ENCODE data around the gene C7orf57. TPM values are rescaled to one million over a fixed set of nuclear protein-coding genes. Genes with fewer than 3 reads are reported as not detected.

Gene C7orf57
- polyA plus RNA-seq, 1 of the 3 experiments (the other 2 are of a cell fraction), result 0.41 TPM

DNA sequence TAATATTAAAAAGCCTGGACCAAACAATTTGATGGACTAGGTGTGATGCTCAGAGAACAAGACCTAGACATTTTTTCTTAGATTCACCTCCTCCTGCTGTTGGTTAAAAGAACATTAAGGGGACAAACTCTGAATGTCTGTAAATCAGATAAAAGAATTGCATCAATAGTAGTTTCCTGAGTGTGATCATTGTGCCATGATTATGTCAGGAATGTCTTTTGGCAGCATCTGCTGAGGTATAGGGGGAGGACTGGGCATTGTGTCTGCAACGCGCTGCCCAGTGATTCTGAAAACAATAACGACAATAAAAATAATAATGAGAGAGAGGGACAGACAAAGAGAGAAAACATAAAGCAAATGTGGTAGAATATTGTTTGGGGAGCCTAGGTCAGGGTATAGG, 6.9 kb downstream of the C7orf57 start:
- Histone ChIP-seq H3K9ac (peak overlapping the region; percentile 54), H3K36me3 (replicated peaks in 1 of 2; ENCODE audit: control insufficient read depth in 1 of 2, insufficient read depth in 2 of 2, low read length in 1 of 2) (no peaks in the 10 kb centered on the region), H3F3A (replicated peaks; ENCODE audit: insufficient read depth) (peaks cover 20% of the 10 kb centered on the region), H3K4me2 (peak overlapping the region; percentile 46), H3K27me3 (ENCODE audit: insufficient read depth) (no peaks in the 10 kb centered on the region), H2AFZ (ENCODE audit: low read depth) (peak overlapping the region; percentile 41; the same call in 1 of the 2 replicates), H3K27ac (ENCODE audit: low read depth in 2 of 2, low read length in 1 of 2) (peak overlapping the region; percentile 43 to 87; a peak in 3 of 4 replicates), H3K4me3 (ENCODE audit: low read depth in 2 of 2, low read length in 1 of 2) (peak overlapping the region in 1 of 2 experiments; percentile 6; a peak in 1 of 4 replicates), H3K4me1 (ENCODE audit: control insufficient read depth in 1 of 2, insufficient read depth in 2 of 2, low read depth in 1 of 2, low read length in 1 of 2) (peaks cover 2 to 25% of the 10 kb centered on the region in 2 experiments; a peak in 3 of 4 replicates), H3K9me2 (no peaks in the 10 kb centered on the region), H4K20me1 (ENCODE audit: insufficient read depth) (no peaks in the 10 kb centered on the region), H3K79me2 (ENCODE audit: insufficient read depth) (no peaks in the 10 kb centered on the region), H3K9me3 (no peaks in the 10 kb centered on the region)
- WGBS (ENCODE audit: low lambda C conversion rate), result 9% methylated on average over 3 of the region's 3 CpGs
- CTCF ChIA-PET, result interaction anchor here (1.0 kb wide), 1 partner anchor 68 kb away, joined by 3 read pairs; no protein-coding TSS in a partner anchor
- POLR2A ChIA-PET, result interaction anchor here (1.3 kb wide), 1 partner anchor 67 kb away, joined by 3 read pairs; no protein-coding TSS in a partner anchor
- no peak for DNase-seq
- TF ChIP-seq, protein P1, sequence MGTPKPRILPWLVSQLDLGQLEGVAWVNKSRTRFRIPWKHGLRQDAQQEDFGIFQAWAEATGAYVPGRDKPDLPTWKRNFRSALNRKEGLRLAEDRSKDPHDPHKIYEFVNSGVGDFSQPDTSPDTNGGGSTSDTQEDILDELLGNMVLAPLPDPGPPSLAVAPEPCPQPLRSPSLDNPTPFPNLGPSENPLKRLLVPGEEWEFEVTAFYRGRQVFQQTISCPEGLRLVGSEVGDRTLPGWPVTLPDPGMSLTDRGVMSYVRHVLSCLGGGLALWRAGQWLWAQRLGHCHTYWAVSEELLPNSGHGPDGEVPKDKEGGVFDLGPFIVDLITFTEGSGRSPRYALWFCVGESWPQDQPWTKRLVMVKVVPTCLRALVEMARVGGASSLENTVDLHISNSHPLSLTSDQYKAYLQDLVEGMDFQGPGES (IDR thresholded peaks at IDR 0.05; ENCODE audit: low read depth, low read length), result no peak
- TF ChIP-seq, protein P2, sequence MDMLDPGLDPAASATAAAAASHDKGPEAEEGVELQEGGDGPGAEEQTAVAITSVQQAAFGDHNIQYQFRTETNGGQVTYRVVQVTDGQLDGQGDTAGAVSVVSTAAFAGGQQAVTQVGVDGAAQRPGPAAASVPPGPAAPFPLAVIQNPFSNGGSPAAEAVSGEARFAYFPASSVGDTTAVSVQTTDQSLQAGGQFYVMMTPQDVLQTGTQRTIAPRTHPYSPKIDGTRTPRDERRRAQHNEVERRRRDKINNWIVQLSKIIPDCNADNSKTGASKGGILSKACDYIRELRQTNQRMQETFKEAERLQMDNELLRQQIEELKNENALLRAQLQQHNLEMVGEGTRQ (IDR thresholded peaks at IDR 0.05; ENCODE audit: borderline replicate concordance, low read depth, low read length), result no peak
- no peak for TF ChIP-seq RFX5 (IDR thresholded peaks at IDR 0.05; ENCODE audit: low read length)
- TF ChIP-seq, protein P3, sequence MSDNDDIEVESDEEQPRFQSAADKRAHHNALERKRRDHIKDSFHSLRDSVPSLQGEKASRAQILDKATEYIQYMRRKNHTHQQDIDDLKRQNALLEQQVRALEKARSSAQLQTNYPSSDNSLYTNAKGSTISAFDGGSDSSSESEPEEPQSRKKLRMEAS (IDR thresholded peaks at IDR 0.05; ENCODE audit: low read depth), result peak; percentile 36
- TF ChIP-seq MEF2A (IDR thresholded peaks at IDR 0.05; ENCODE audit: borderline replicate concordance, low read depth), result no peak
- TF ChIP-seq NRF1 (IDR thresholded peaks at IDR 0.05; ENCODE audit: low read depth, low read length), result no peak
- TF ChIP-seq JUND (IDR thresholded peaks at IDR 0.05), result peak; percentile 57; the same call in 1 of the 2 replicates
- TF ChIP-seq USF1 (IDR thresholded peaks at IDR 0.05; ENCODE audit: borderline replicate concordance, low read depth), result no peak
- no peak for TF ChIP-seq YY1 (IDR thresholded peaks at IDR 0.05; ENCODE audit: low read depth)
- TF ChIP-seq EP300 (IDR thresholded peaks at IDR 0.05; ENCODE audit: borderline replicate concordance in 1 of 2, low read depth in 1 of 2, low read length in 1 of 2), result peak in 1 of 2 experiments; percentile 35; a peak in 1 of 4 replicates
- no peak for TF ChIP-seq FOXJ3 (CRISPR knock-in tag; IDR thresholded peaks at IDR 0.05)
- peak; percentile 40; the same call in 1 of the 2 replicates for TF ChIP-seq FOSL2 (IDR thresholded peaks at IDR 0.05; ENCODE audit: borderline replicate concordance, low read depth)
- TF ChIP-seq, protein P4, sequence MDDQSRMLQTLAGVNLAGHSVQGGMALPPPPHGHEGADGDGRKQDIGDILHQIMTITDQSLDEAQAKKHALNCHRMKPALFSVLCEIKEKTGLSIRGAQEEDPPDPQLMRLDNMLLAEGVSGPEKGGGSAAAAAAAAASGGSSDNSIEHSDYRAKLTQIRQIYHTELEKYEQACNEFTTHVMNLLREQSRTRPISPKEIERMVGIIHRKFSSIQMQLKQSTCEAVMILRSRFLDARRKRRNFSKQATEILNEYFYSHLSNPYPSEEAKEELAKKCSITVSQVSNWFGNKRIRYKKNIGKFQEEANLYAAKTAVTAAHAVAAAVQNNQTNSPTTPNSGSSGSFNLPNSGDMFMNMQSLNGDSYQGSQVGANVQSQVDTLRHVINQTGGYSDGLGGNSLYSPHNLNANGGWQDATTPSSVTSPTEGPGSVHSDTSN (IDR thresholded peaks at IDR 0.05), result peak; percentile 60; the same call in 1 of the 2 replicates
- no peak for TF ChIP-seq RCOR1 (IDR thresholded peaks at IDR 0.05; ENCODE audit: low read length)
- peak; percentile 25; the same call in 1 of the 2 replicates for TF ChIP-seq POLR2AphosphoS5 (IDR thresholded peaks at IDR 0.05; ENCODE audit: low read depth, low read length)
- TF ChIP-seq, protein P5, sequence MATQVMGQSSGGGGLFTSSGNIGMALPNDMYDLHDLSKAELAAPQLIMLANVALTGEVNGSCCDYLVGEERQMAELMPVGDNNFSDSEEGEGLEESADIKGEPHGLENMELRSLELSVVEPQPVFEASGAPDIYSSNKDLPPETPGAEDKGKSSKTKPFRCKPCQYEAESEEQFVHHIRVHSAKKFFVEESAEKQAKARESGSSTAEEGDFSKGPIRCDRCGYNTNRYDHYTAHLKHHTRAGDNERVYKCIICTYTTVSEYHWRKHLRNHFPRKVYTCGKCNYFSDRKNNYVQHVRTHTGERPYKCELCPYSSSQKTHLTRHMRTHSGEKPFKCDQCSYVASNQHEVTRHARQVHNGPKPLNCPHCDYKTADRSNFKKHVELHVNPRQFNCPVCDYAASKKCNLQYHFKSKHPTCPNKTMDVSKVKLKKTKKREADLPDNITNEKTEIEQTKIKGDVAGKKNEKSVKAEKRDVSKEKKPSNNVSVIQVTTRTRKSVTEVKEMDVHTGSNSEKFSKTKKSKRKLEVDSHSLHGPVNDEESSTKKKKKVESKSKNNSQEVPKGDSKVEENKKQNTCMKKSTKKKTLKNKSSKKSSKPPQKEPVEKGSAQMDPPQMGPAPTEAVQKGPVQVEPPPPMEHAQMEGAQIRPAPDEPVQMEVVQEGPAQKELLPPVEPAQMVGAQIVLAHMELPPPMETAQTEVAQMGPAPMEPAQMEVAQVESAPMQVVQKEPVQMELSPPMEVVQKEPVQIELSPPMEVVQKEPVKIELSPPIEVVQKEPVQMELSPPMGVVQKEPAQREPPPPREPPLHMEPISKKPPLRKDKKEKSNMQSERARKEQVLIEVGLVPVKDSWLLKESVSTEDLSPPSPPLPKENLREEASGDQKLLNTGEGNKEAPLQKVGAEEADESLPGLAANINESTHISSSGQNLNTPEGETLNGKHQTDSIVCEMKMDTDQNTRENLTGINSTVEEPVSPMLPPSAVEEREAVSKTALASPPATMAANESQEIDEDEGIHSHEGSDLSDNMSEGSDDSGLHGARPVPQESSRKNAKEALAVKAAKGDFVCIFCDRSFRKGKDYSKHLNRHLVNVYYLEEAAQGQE (IDR thresholded peaks at IDR 0.05; ENCODE audit: low read depth, low read length), result no peak
- TF ChIP-seq TAF1 (IDR thresholded peaks at IDR 0.05; ENCODE audit: borderline replicate concordance, low read depth, low read length), result no peak
- TF ChIP-seq FOXM1 (IDR thresholded peaks at IDR 0.05; ENCODE audit: low read depth), result no peak
- TF ChIP-seq ELF1 (IDR thresholded peaks at IDR 0.05), result no peak
- no peak for TF ChIP-seq CHD2 (IDR thresholded peaks at IDR 0.05; ENCODE audit: low read length, partially characterized antibody)
- no peak for TF ChIP-seq SMC3 (IDR thresholded peaks at IDR 0.05; ENCODE audit: low read depth, low read length)
- TF ChIP-seq SIN3A (IDR thresholded peaks at IDR 0.05; ENCODE audit: borderline replicate concordance, low read depth, low read length), result no peak
- no peak for TF ChIP-seq MXI1 (IDR thresholded peaks at IDR 0.05; ENCODE audit: low read depth, low read length)
- TF ChIP-seq TEAD4 (IDR thresholded peaks at IDR 0.05; ENCODE audit: borderline replicate concordance, insufficient read depth), result peak; percentile 74; the same call in 1 of the 2 replicates
- no peak for TF ChIP-seq EZH2phosphoT487 (IDR thresholded peaks at IDR 0.05; ENCODE audit: borderline replicate concordance, low read depth)
- no peak for TF ChIP-seq RAD21 (IDR thresholded peaks at IDR 0.05; ENCODE audit: low read length)
- peak; percentile 81 for TF ChIP-seq TCF12 (IDR thresholded peaks at IDR 0.05)
- peak; percentile 92 for TF ChIP-seq NFIC (IDR thresholded peaks at IDR 0.05; ENCODE audit: borderline replicate concordance)
